HG03064 (cell line): ENCODE measurements around the gene PSMB3.
"Not testable (repeated sequence)": the region's sequence is repeated elsewhere in the genome, so short reads cannot be mapped to it uniquely, and the experiment has no call there.

Experiments
- ATAC-seq: cut with Tn5 transposase; IDR thresholded peaks from one replicate; pipeline ENCODE4 v1.9.1; 2021; ENCODE audit warnings: low read depth; ENCODE audit not compliant: unreplicated experiment

PSMB3 gene

DNA sequence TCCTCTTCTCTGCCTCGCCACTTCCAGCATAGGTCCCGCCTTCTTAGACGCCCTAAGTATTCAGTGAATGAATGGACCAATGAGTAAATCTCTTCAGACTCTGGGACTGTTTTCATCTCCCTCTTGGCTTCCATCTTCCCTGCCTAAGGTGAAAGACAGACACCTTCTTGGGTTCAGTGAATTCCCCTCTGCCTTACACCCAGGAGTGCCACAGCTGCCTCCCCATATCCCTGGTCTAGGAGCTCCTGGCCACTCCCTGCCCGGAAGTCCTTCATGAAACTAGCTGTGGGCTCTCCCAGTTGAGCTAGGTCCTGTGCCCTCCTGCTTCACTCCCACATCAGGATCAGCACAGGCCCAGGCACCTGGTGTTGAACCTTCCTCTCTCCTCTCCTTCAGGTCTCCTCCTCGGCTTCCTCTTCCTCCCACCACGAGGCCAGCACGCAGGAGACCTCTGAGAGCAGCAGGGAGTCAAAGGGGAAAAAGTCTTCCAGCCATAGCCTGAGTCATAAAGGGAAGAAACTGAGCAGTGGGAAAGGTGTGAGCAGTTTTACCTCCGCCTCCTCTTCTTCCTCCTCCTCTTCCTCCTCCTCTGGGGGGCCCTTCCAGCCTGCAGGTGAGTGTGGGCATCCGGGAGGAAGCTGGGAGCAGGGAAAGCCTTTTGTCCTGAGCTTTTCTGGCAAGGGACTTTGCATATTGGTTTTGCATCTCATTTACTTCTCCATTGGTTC, 37.2 kb upstream of the PSMB3 start:
- ATAC-seq = no peak

DNA sequence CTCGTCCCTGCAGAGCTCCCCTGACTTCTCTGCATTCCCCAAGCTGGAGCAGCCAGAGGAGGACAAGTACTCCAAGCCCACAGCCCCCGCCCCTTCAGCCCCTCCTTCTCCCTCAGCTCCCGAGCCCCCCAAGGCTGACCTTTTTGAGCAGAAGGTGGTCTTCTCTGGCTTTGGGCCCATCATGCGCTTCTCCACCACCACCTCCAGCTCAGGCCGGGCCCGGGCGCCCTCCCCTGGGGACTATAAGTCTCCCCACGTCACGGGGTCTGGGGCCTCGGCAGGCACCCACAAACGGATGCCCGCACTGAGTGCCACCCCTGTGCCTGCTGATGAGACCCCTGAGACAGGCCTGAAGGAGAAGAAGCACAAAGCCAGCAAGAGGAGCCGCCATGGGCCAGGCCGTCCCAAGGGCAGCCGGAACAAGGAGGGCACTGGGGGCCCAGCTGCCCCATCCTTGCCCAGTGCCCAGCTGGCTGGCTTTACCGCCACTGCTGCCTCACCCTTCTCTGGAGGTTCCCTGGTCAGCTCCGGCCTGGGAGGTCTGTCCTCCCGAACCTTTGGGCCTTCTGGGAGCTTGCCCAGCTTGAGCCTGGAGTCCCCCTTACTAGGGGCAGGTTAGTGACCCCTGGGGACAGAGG, 36.1 kb upstream of the PSMB3 start:
- ATAC-seq = no peak

DNA sequence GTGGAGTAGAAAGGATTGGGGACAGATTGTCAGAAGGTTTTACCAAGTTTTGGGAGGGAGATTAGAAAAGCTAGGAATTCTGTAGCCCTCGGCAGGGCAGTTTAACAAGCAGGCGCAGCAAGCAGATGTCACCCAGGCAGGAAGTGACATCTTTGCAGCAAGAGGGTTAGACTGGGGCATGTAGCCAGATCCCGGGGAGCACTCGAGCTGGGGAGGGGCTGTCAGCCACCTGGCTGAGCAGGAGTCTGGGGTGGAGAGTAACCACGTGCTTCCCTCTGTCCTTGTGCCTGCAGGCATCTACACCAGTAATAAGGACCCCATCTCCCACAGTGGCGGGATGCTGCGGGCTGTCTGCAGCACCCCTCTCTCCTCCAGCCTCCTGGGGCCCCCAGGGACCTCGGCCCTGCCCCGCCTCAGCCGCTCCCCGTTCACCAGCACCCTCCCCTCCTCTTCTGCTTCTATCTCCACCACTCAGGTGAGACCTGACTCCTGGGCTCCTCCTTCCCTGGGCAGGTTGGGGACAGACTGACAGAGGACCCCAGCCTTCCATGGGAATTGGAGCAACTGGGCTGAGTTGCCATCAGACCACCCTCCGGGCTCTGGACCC, 35.3 kb upstream of the PSMB3 start:
- no peak for ATAC-seq

DNA sequence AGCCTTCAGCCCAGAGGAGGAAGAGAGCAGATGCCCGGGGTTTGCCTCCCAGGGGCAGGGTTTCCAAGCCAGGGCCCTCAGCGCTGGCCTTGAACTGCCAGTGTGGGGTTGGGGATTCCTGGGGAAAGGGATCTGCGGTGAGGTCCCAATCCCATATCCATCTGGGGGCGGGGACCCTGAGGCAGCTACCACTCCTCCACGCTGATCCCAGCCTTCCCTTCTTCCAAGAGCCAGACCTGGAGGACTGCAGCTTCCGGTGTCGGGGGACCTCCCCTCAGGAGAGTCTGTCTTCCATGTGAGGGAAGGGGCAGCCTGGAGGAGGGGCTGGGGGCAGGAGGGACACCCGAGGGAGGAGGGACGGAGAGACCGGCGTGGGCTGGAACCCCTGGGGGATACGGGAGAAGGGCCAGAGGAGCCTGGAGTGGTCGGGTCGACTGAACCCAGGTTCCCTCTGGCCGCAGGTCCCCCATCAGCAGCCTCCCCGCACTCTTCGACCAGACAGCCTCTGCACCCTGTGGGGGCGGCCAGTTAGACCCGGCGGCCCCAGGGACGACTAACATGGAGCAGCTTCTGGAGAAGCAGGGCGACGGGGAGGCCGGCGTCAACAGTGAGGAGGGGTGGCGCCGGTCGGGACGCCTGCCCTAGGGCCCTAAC, 33.1 kb upstream of the PSMB3 start:
- ATAC-seq = no peak

DNA sequence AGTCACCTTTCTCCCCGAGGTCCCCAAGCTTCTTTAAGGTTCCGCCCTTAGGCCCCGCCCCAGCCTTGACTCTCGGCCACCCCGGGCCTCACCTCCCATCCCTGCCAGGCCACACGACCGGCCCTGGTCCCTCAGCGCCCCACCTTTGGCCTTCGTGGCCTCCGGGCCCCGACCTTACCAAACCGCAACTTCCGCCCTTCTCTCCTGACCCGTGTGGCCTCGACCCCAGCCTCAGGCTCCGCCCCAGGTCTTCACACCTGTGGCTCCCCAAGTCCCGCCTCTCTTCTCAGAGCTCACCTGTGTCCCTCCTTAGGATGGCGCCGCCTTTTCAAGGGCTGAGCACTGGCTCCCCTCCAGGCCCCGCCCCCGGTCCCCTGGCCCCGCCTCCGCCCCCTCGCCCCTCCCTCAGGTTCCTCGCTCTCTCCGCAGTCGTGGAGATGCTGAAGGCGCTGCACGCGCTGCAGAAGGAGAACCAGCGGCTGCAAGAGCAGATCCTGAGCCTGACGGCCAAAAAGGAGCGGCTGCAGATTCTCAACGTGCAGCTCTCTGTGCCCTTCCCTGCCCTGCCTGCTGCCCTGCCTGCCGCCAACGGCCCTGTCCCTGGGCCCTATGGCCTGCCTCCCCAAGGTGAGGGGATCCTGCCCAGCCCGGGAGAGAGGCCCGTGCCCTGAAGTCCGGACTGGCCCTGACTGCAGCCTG, 32.4 kb upstream of the PSMB3 start:
- ATAC-seq = no peak

DNA sequence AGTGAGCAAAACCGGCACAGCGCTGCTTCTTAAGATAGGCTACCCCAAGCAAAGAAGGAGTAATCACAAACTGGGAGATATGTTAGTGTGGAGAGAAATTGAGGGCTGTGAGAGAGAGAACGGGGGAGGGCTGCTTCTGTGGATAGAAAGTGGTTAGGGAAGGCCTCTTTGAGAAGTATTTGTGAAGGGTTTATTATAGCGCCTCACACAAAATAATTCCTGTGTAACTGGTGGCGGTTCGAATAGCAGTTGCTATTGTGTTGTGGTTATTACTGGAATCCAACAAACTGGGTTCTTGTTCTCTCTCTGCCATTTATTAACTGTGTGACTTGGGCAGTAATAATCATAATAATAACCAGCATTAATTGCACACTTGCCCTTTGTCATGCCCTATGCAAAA, 31.6 kb upstream of the PSMB3 start:
- ATAC-seq = no peak

DNA sequence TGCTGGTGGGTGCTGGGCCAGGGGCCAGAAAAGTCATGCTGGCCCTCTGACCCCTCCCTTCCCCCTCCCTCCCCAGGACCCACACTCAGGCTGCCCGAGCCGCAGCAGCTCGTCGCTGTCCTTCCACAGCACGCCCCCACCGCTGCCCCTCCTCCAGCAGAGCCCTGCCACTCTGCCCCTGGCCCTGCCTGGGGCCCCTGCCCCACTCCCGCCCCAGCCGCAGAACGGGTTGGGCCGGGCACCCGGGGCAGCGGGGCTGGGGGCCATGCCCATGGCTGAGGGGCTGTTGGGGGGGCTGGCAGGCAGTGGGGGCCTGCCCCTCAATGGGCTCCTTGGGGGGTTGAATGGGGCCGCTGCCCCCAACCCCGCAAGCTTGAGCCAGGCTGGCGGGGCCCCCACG, 30.7 kb upstream of the PSMB3 start:
- ATAC-seq = no peak

DNA sequence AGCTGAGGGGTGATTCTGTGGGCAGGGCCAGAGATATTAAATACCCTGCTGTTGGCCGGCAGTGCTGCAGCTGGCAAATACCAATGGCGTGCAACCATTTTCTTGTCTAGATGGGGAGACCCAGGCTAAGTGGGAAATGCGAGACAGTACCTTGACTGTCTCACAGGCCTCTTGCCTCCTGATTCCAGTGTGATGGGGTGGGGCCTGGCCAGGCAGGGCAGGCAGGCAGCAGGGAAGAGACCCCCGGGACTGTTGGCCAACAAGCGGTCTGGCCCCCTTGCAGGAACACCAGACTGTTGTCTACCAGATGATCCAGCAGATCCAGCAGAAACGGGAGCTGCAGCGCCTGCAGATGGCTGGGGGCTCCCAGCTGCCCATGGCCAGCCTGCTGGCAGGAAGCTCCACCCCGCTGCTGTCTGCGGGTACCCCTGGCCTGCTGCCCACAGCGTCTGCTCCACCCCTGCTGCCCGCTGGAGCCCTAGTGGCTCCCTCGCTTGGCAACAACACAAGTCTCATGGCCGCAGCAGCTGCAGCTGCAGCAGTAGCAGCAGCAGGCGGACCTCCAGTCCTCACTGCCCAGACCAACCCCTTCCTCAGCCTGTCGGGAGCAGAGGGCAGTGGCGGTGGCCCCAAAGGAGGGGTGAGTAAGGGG, 28.1 kb upstream of the PSMB3 start:
- no peak for ATAC-seq

DNA sequence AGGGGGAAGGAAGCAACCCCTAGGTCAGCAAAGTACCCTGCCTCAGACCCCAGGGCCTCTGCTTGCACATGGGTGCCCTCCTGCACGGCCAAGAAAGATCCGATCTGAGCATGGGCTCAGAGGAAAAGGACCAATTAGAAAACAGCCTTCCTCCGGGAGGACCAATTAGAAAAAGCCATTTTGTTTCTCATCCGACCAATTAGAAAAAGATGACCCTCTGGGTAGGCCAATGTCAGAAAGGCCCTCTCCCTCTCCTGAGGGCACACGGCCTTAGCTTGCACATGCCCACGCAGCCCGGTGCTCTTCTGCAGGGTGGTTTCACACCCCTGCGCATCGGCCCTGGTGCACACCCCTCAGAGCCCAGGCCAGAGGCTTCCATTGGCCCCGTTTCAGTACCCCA, 27.5 kb upstream of the PSMB3 start:
- ATAC-seq = no peak

DNA sequence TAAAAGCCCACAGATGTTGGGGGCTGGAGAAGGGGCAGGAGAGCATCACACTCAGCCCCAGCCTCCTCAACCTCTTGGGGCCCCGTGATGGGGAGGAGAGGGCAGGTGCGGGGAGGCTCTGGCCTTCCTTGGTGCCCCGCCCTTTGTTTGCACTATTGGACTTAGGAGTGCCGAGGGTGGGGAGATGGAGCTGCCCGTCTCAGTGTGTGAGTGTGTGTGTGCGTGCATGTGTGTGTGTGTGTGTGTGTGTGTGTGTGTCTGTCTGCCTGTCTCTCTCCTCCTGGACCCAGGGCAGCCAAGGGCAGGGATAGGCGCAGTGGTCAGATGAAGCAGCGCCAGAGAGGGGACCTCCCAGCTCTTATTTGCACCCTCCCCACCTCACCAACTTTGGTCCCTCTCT, 26.4 kb upstream of the PSMB3 start:
- not testable (repeated sequence) for ATAC-seq

DNA sequence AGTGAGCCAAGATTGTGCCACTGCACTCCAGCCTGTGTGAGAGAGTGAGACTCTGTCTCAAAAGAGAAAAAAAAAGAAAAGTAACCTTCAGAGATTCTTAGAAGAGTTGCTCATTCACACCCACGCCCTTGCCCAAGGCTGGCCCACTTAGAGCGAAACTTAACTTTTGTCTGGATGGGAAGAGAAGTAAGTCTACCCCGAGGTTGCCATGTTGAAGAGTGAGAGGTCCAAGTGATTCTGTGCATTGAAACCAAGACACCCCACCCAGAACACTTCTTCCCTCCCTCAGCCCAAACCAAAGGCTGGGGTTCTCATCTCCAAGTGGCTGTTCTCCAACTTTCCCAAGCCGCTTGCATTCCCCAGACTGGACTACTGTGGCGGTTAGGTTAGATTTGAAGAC, 24.8 kb upstream of the PSMB3 start:
- ATAC-seq = no peak

DNA sequence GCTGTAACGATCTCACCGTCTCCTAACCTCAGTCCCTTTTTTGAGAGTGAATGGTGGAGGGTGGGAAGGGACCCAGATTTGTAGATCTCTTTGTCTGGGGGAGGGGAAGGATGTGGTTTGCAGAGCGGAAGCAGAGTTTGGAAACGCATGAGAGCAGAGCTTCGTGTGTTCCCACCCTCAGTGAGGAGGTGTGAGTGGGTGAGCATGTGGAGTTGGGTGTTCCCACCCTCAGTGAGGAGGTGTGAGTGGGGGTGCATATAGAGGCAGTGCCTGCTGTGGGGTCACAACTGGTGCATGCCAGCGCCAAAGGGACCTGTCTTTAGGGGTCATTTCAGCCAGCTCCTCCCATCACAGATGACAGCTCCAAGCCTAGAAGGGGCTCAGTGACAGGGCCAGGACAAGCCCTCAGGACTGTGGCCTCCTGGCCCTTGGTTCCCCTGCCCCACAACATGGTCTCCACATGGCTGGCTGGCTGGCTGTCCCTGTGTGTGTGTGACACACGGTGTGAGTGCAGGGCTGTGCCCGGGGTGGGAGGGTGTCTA, 24.2 kb upstream of the PSMB3 start:
- ATAC-seq = no peak

DNA sequence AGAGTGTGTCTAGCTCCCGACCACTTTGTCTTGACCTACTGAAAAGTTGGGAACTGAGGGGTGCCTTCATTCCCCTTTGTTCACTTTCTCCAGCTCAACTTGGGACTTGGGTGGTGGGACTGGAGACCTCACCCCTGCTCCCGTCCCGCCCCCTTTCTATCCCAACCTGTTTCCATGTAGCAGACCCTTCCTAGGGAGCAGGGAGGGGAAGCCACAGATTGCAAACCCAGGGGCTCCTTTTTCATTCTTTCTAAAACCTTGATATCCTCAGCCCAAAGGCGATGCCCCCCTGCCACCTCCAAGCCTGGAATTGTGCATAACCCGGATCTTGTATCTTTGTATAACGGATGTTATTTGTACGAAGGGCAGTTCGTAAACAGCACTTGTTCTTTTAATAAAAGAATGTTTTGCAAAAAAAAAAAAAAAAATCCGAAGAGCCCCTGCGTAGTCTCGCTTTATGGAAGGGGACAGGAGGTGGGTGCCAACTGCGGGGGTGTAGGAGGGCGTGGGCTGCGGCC, 23.1 kb upstream of the PSMB3 start:
- ATAC-seq = no peak

DNA sequence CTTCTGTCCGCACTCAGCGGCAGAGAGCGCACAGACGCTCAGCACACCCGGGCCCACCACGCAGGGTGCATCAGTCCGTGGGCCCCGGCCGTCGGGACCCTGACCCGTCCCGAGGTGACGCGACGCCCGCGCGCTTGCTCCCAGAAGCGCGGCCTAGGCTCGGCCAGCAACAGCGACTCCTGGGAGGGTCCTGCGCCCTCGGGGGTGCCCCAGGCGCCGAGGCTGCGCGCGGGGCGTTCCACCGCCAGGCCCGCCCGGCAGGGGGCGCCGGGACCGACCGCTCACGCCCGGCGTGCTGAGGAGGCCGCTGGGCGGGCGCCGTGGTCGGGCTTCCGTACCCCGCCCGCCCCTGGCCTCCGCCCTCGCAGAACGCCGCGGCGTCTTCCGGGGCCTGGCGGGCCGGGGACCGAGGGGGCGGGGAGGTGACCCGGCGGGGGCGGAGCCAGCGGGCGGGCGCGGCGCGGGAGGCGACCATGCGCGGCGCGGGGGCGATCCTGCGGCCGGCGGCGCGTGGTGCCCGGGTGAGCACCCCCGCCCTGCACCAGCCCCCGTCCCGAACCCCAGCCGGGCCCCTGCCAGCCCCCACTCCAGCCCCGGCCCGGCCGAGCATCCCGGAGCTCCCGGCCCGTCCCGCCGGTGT, 22.5 kb upstream of the PSMB3 start, which contains the start of gene CISD3:
Gene CISD3, plus strand, starts transcription at position 456 of the 640 bp plus-strand sequence. Its CDS starts 18 bp downstream, at position 474.
- peak; percentile 70 for ATAC-seq

DNA sequence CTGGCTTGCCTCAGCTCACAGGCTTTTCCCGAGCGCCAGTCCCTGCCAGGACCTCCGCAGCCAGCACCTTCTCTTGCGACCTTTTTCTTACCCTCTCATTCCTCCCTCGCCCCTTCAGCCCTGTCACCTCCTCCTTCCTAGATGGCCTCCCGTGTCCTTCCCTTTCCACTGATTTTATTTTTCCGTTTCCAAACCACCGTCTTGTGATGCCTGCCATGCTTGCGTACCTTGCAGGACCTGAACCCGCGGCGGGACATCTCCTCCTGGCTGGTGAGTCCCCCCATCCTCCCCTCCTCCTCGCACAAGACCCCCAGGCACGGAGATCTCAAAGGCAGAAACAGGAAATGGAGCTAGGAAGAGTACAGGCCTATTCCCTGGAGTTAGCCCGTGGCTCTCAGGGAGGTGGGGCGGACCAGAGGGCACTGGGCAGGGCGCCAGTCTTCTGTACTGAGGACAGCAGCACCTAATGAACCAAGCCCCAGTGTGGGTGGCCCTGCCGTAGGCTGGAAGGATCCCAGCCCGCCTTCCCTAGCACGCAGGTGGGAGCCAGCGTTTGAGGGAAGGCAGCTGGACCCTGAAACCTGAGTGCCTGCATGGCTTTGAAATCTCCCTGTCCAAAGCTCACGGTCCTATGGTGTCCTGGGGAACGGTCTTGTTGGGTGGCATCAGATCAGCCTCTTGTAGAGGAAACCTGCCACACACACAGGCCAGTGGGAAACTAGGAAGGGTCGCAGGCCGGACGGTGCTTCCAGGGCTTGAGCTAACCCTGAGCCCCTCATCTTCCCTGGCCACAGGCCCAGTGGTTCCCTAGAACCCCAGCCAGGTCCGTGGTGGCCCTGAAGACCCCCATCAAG, 21.8 kb upstream of the PSMB3 start:
- no peak for ATAC-seq

DNA sequence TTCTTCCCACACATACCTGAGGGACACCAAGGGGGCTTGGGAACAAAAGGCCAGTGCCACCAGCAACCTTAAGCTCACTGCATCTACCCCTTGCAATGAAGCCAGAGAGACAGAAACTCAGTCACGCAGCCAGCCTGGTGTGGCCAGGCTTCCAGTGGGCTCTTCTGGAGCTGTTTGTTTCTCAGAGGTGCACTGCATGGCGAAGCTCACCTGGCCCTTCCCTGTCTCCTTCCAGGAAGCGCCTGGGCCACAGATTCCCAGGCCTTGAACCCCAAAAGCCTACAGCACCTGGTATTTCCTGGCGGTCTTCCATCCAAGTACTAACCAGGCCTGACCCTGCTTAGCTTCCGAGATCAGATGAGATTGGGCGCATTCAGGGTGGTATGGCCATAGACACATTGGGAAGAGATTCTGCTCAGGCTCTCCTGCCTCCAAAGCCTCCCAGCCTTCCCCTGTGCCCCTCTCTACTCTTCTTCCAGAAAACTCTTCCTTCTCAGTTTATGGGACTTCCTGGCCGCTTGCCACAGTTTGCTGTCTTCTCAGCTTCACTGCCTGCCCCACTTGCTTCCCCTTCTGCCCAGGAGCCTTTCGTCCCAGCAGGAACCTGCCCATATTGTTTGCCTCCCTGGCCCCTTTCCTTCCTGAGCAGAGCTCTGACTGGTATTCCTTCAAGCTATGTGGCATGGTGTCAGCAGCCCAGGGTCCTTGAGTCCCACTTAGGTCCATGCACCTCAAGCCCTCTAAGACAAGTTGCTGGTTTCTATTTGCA, 20.8 kb upstream of the PSMB3 start:
- no peak for ATAC-seq

DNA sequence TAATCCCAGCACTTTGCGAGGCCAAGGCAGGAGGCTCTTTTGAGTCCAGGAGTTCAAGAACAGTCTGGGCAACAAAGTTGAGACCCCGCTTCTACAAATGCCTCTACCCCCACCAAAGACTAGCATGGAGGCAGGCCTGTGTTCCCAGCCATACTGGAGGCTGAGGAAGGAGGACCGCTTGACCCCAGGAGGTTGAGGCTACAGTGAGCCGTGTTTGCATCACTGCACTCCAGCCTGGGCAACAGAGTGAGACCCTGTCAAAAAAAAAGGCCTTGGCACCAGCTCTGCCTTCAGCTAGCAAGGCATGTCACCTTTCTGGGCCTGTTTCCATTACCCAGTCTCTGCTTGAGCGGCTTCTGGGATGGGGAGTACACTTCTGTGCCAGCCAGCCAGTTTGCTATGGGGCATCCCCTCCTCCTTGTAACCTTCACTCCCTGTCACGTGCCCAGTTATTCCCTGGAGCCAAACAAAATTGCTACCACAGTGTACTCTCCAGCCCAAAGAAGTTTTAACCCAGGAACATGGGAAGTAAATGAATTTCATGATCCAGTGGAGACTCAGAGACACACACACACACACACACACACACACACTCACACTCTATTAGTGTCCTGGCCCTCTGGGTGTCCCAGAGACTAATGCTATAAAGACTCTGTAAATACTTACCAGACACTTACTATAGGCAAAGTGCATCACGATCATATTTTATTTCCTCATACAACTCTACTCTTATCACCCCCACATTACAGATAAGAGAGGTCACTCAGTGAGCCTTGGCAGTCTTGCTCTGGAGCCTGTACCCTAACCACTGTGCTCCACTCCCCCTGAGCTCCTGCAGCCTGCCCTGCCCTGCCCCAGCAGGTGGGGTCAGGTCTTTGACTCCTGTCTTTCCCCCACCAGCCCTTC, 19.9 kb upstream of the PSMB3 start:
- no peak for ATAC-seq
